ENCODE results near the gene DBNL.

DBNL gene

GRCh38 chr7:44096326-44096881, 51.9 kb downstream of the DBNL start:
- TF ChIP-seq CTCF (conservative IDR thresholded peaks at IDR 0.05) = no peak
- H3K27ac ChIP-seq = no peak overlapping the region

- no peak overlapping the region for H3K27ac ChIP-seq
- TF ChIP-seq CTCF (conservative IDR thresholded peaks at IDR 0.05) = no peak
Measured at GRCh38 chr7:44097064-44097932, 52.8 kb downstream of the DBNL start.

GRCh38 chr7:44098092-44099068, 53.9 kb downstream of the DBNL start:
- no peak overlapping the region for H3K27ac ChIP-seq
- TF ChIP-seq CTCF (conservative IDR thresholded peaks at IDR 0.05) = no peak

- no peak for TF ChIP-seq CTCF (conservative IDR thresholded peaks at IDR 0.05)
- no peak overlapping the region for H3K27ac ChIP-seq
Measured at GRCh38 chr7:44099669-44100068, 55.2 kb downstream of the DBNL start.

- no peak overlapping the region for H3K27ac ChIP-seq
Measured at GRCh38 chr7:44100458-44101302, 56.2 kb downstream of the DBNL start.

More at GRCh38 chr7:44100458-44101302, 56.2 kb downstream of the DBNL start:
- no peak for TF ChIP-seq CTCF (conservative IDR thresholded peaks at IDR 0.05)
